MG63 (cell line): ENCODE results near the gene MAFG. TPM values are rescaled to one million over a fixed set of nuclear protein-coding genes. Genes with fewer than 3 reads are reported as not detected.
"Not testable (repeated sequence)": the region's sequence is repeated elsewhere in the genome, so short reads cannot be mapped to it uniquely, and the experiment has no call there.

Source experiments
- DNase-seq: peaks from one replicate; pipeline ENCODE4 v3.0.0-alpha.2; 2020
- H3K27me3 ChIP-seq: fragments of 250-450 bp; sonication (Bioruptor Pico); 2 replicates; pipeline ENCODE4 v1.5.1; 2020; ENCODE audit warnings: mild to moderate bottlenecking, moderate library complexity
- H3K36me3 ChIP-seq: fragments of 250-450 bp; sonication (Bioruptor Pico); 2 replicates; pipeline ENCODE4 v1.5.1; 2020; ENCODE audit warnings: mild to moderate bottlenecking, moderate library complexity
- H3K4me3 ChIP-seq: fragments of 250-450 bp; sonication (Bioruptor Pico); 2 replicates; pipeline ENCODE4 v1.5.1; 2020; ENCODE audit warnings: mild to moderate bottlenecking, moderate library complexity
- H3K9me3 ChIP-seq: fragments of 250-450 bp; sonication (Bioruptor Pico); 2 replicates; pipeline ENCODE4 v1.5.1; 2020; ENCODE audit warnings: mild to moderate bottlenecking, moderate library complexity
- total RNA-seq: library from RNA; depleted of rRNA; stranded (reverse); fragments of >200 nt; shearing (Covaris generic); gene quantifications from 2 replicates; pipeline ENCODE4 v1.2.3, GENCODE V29; 2014; ENCODE audit warnings: low replicate concordance

MAFG gene
- total RNA-seq, 1 experiment from 2014 or later, result 14.9 TPM

- Histone ChIP-seq H3K27me3 (no peaks in the 10 kb centered on the region), H3K4me3 (no peak overlapping the region), H3K36me3 (peaks cover 48% of the 10 kb centered on the region), H3K9me3 (no peaks in the 10 kb centered on the region)
- DNase-seq, result no peak
Measured at GRCh38 chr17:81920612-81921536, 6.7 kb downstream of the MAFG start.

- Histone ChIP-seq H3K36me3 (peaks cover 65% of the 10 kb centered on the region), H3K9me3 (no peaks in the 10 kb centered on the region), H3K4me3 (no peak overlapping the region), H3K27me3 (no peaks in the 10 kb centered on the region)
- no peak for DNase-seq
Measured at GRCh38 chr17:81918832-81919545, 8.5 kb downstream of the MAFG start.

- peak overlapping the region; percentile 60 for H3K4me3 ChIP-seq
- H3K36me3 ChIP-seq, result peaks cover 72% of the 10 kb centered on the region
Measured at GRCh38 chr17:81918333-81918669, 9.2 kb downstream of the MAFG start.

GRCh38 chr17:81917565-81918332 lies 9.8 kb downstream of the MAFG start, which contains the start of gene SIRT7:
TSS of gene SIRT7 (minus strand) at chr17:81918176. CDS start at chr17:81918131, 45 bp downstream.
- peak within 1 kb of the TSS; percentile 60 for H3K4me3 ChIP-seq
- peak; percentile 66 for DNase-seq
- H3K27me3 ChIP-seq, result no peaks in the 10 kb centered on the region
- peaks cover 73% of the 10 kb centered on the region for H3K36me3 ChIP-seq
- no peaks in the 10 kb centered on the region for H3K9me3 ChIP-seq

More at GRCh38 chr17:81918333-81918669, 9.2 kb downstream of the MAFG start:
- H3K9me3 ChIP-seq, H3K27me3 ChIP-seq, DNase-seq: not testable (repeated sequence)

- Histone ChIP-seq H3K4me3 (peak overlapping the region; percentile 60; the same call in 1 of the 2 replicates), H3K27me3 (no peaks in the 10 kb centered on the region), H3K36me3 (peaks cover 71% of the 10 kb centered on the region), H3K9me3 (no peaks in the 10 kb centered on the region)
- DNase-seq, result peak; percentile 53
Measured at GRCh38 chr17:81916234-81917001, 11.1 kb downstream of the MAFG start.

- Histone ChIP-seq H3K4me3 (no peak overlapping the region), H3K36me3 (peaks cover 61% of the 10 kb centered on the region), H3K27me3 (no peaks in the 10 kb centered on the region), H3K9me3 (no peaks in the 10 kb centered on the region; the same call in 1 of the 2 replicates)
- DNase-seq, result no peak
Measured at GRCh38 chr17:81915331-81915730, 12.2 kb downstream of the MAFG start.

- Histone ChIP-seq H3K9me3 (no peaks in the 10 kb centered on the region; the same call in 1 of the 2 replicates), H3K27me3 (no peaks in the 10 kb centered on the region), H3K4me3 (no peak overlapping the region), H3K36me3 (peaks cover 51% of the 10 kb centered on the region)
- no peak for DNase-seq
Measured at GRCh38 chr17:81914103-81914850, 13.3 kb downstream of the MAFG start.

- Histone ChIP-seq H3K36me3 (peaks cover 48% of the 10 kb centered on the region), H3K27me3 (no peaks in the 10 kb centered on the region), H3K9me3 (no peaks in the 10 kb centered on the region; the same call in 1 of the 2 replicates), H3K4me3 (no peak overlapping the region)
- no peak for DNase-seq
Measured at GRCh38 chr17:81913394-81914102, 14.0 kb downstream of the MAFG start.

- H3K4me3 ChIP-seq, result no peak overlapping the region
- no peaks in the 10 kb centered on the region; the same call in 1 of the 2 replicates for H3K9me3 ChIP-seq
- H3K36me3 ChIP-seq, result peaks cover 44% of the 10 kb centered on the region
- DNase-seq, result no peak
- H3K27me3 ChIP-seq, result no peaks in the 10 kb centered on the region
Measured at GRCh38 chr17:81912441-81913309, 14.9 kb downstream of the MAFG start.

- Histone ChIP-seq H3K36me3 (peaks cover 44% of the 10 kb centered on the region), H3K9me3 (no peaks in the 10 kb centered on the region; the same call in 1 of the 2 replicates), H3K27me3 (no peaks in the 10 kb centered on the region), H3K4me3 (no peak overlapping the region; the same call in 1 of the 2 replicates)
- no peak for DNase-seq
Measured at GRCh38 chr17:81911969-81912368, 15.6 kb downstream of the MAFG start.

GRCh38 chr17:81911277-81911961 lies 16.1 kb downstream of the MAFG start, which contains the start of gene PCYT2:
TSS of gene PCYT2 (minus strand) at chr17:81911399. CDS start at chr17:81911355, 44 bp downstream.
- Histone ChIP-seq H3K36me3 (peaks cover 40% of the 10 kb centered on the region), H3K27me3 (no peaks in the 10 kb centered on the region), H3K4me3 (peak within 1 kb of the TSS; percentile 64), H3K9me3 (no peaks in the 10 kb centered on the region; the same call in 1 of the 2 replicates)
- peak; percentile 86 for DNase-seq

GRCh38 chr17:81910840-81911276 lies 16.7 kb downstream of the MAFG start:
- Histone ChIP-seq H3K9me3 (no peaks in the 10 kb centered on the region; the same call in 1 of the 2 replicates), H3K27me3 (no peaks in the 10 kb centered on the region), H3K4me3 (peak overlapping the region; percentile 64), H3K36me3 (peaks cover 36% of the 10 kb centered on the region)
- DNase-seq, result no peak
